Fibroblast of pulmonary artery (primary cell): Measurements from ENCODE around the gene ZDHHC5.
"Not testable (repeated sequence)": the region's sequence is repeated elsewhere in the genome, so short reads cannot be mapped to it uniquely, and the experiment has no call there.

Experiments
- DNase-seq: peaks from one replicate; pipeline ENCODE4 v3.0.0-alpha.2; 2010; ENCODE audit warnings: low read depth
- H3K4me3 ChIP-seq: replicated peaks from 2 replicates; pipeline ENCODE4 v1.5.1; 2011; ENCODE audit warnings: low read depth, mild to moderate bottlenecking, control low read depth, low read length, moderate library complexity
- TF ChIP-seq, protein P1 (sequence below): IDR thresholded peaks from 2 replicates; pipeline ENCODE4 v1.5.1; 2011; ENCODE audit warnings: mild to moderate bottlenecking, control low read depth, low read length, inconsistent platforms; ENCODE audit errors: missing control alignments

ZDHHC5 gene

DNA sequence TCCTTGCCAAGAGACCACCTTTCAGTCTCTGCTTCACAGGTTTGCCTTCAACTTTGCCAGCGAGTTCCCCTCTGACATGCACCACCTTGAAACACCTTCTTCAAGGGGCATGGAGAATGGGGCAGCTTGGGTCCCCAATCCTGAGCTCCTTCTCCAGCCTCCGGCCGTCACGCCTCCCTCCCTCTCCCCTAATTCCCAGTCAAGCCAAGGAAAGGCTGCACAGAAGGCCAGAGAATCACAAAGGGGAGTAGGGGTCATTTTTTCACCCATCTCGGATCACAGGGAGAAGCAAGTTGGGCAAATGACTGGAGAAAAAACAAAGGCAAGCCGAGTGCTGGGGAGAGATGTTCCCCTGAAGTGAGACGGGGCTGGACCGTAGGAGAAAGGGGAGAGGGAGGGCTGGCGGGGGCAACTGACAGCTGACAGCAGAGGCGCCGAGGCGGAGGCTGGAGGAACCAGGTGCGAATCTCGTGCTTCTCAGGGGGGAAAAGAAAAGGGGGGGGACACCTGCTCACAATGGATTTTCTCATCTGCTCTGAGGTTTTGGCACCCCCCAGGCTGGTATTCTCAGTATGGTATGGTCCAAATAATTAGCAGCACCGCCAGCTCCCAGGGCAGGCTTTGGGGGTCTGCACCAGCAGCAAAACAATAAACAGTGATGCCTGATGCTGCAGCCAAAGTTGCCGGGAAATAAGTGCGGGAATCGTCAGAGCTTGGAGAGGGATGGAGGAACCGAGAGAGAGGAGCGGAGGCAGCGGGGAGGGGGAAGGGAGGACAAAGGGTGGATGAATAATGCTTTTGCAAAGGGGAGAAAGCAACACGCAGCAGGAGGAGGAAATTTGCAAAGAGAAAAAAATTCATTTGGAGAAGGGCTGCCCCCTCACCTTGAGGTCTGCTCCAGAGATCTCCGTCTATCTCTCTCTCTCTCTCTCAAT is 18.8 kb upstream of the ZDHHC5 start:
- TF ChIP-seq, protein P1, sequence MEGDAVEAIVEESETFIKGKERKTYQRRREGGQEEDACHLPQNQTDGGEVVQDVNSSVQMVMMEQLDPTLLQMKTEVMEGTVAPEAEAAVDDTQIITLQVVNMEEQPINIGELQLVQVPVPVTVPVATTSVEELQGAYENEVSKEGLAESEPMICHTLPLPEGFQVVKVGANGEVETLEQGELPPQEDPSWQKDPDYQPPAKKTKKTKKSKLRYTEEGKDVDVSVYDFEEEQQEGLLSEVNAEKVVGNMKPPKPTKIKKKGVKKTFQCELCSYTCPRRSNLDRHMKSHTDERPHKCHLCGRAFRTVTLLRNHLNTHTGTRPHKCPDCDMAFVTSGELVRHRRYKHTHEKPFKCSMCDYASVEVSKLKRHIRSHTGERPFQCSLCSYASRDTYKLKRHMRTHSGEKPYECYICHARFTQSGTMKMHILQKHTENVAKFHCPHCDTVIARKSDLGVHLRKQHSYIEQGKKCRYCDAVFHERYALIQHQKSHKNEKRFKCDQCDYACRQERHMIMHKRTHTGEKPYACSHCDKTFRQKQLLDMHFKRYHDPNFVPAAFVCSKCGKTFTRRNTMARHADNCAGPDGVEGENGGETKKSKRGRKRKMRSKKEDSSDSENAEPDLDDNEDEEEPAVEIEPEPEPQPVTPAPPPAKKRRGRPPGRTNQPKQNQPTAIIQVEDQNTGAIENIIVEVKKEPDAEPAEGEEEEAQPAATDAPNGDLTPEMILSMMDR = no peak
- H3K4me3 ChIP-seq = peak overlapping the region; percentile 74
- DNase-seq = peak; percentile 42

DNA sequence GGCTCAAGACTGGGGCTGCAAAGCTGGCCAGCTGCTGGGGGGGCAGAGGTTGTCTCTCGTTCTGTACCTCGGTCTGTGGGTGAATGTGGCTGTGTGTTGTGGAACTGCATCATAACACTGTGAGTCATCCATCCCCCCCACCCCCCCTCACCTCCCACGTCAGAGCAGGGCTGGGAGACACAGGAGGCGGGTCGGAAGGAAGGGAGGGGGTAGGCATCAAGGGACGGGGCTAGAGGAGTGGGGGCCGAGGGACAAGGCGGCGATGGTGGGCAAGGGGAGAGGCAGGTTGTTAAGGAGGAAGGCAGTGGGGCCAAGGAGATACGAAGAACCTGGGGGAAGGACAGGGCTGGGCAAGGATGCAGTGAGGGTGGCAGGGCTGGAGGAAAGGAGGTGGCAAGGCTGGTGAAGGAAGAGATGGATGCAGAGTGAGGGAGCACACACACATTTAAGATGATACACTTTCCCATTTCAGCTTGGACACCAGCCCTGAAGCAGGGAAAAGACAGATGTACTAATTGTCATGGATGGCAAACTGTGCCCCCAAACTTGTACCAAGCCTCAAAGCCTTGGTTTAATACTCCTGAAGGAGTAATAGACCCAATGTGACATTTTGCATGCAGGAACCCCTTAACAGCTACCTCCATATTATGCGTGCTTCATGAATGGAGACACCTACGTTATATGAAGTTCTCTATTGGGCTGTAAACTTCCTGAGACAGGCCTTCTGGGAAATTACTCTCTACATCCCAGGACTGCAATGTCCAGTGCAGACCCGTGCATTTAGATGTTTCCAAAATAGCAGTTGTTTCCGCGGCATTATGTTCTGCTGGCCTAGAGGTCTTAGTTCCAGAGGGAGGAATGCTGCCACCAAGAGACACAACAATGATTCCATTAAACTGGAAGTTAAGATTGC is 17.8 kb upstream of the ZDHHC5 start, which contains the start of gene YPEL4:
Gene YPEL4, minus strand, starts transcription at position 87 of the 913 bp plus-strand sequence. CDS start 2,805 bp downstream, outside the sequence.
- peak; percentile 85 for DNase-seq
- TF ChIP-seq, protein P1 = no peak
- peak within 1 kb of the TSS; percentile 74 for H3K4me3 ChIP-seq

DNA sequence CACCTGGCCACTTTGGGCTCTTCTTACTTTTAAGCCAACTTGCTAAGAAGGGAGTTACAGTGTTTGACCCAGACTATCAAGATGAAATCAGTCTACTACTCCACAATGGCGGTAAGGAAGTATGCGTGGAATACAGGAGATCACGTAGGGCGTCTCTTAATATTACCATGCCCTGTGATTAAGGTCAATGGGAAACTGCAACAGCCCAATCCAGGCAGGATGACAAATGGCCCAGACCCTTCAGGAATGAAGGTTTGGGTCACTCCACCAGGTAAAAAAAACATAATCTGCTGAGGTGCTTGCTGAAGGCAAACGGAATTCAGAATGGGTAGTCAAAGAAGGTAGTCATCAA is 17.2 kb upstream of the ZDHHC5 start:
- TF ChIP-seq, protein P1 = no peak
- DNase-seq = no peak

DNA sequence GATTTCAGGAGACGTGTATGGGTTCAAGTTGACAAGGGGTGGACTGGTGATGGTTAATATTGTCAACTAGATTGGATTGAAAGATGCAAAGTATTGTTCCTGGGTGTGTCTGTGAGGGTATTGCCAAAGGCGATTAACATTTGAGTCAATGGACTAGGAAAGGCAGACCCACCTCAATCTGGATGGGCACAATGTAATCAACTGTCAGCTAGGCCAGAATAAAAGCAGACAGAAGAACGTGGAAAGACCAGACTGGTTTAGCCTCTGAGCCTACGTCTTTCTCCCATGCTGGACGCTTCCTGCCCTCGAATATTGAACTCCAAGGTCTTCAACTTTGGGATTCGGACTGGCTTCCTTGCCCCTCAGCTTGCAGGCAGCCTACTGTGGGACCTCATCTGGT is 16.5 kb upstream of the ZDHHC5 start:
- H3K4me3 ChIP-seq = no peak overlapping the region
- DNase-seq = no peak
- TF ChIP-seq, protein P1 = no peak

More for the DNA sequence above, 17.2 kb upstream of the ZDHHC5 start:
- H3K4me3 ChIP-seq = no peak overlapping the region

DNA sequence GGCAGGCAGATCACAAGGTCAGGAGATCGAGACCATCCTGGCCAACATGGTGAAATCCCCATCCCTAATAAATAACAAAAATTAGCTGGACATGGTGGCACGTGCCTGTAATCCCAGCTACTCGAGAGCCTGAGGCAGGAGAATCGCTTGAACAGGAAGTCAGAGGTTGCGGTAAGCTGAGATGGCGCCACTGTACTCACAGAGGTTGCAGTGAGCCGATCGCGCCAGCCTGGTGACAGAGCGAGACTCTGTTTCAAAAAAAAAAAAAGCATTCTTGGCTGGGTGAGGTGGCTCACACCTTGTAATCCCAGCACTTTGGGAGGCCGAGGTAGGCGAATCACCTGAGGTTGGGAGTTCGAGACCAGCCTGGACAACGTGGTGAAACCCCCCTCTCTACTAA is 15.7 kb upstream of the ZDHHC5 start:
- not testable (repeated sequence) for H3K4me3 ChIP-seq

DNA sequence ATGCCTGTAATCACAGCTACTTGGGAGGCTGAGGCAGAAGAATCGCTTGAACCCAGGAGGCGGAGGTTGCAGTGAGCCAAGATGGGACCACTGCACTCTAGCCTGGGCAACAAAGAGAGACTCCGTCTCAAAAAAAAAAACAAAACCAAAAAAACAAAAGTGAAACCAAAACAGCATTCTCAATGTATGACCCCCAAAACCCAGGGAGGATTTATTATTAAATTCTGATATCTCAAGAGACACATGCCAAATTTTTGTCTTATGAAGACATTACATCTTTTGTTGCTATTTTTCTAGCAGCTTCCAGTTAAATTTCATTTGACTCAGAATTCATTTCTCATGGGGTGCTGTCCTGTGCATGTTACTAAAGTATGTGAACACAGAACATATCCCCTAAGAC is 15.3 kb upstream of the ZDHHC5 start:
- H3K4me3 ChIP-seq = no peak overlapping the region
- no peak for DNase-seq
- TF ChIP-seq, protein P1 = no peak

More for the DNA sequence above, 15.7 kb upstream of the ZDHHC5 start:
- not testable (repeated sequence) for DNase-seq

DNA sequence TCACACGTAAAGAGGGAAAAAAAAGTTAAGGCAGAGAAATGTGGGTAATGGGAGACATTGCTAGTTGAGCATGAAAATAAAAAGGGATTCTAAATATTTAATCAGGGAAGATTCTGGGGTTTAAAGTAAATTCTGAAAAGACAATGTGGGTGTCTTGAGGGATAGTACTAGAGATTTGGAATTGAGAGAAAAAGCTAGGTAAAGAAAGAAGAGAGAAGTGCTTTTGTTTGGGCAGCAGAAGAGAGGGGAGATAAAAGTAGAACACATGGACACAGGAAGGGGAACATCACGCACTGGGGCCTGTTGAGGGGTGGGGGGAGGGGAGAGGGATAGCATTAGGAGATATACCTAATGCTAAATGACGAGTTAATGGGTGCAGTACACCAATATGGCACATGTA is 14.8 kb upstream of the ZDHHC5 start:
- no peak for DNase-seq
- TF ChIP-seq, protein P1 = no peak
- H3K4me3 ChIP-seq = no peak overlapping the region
